Loucy (cell line): ENCODE data around the gene STAT5B.

Experiments
- H2AFZ ChIP-seq: fragments of 200-600 bp; sonication (generic); 2 replicates; pipeline ENCODE4 v1.6.0; 2016; ENCODE audit warnings: antibody characterized with exemption, mild to moderate bottlenecking, low read length, moderate library complexity
- H3F3A ChIP-seq: fragments of 200-600 bp; 2 replicates; pipeline ENCODE4 v1.6.0; 2016; ENCODE audit warnings: antibody characterized with exemption, low read depth, mild to moderate bottlenecking
- H3K27me3 ChIP-seq: fragments of 200-600 bp; sonication (generic); 2 replicates; pipeline ENCODE4 v1.6.1; 2014; ENCODE audit warnings: low read length, mild to moderate bottlenecking; ENCODE audit not compliant: insufficient read depth, poor library complexity, severe bottlenecking
- H3K36me3 ChIP-seq: fragments of 200-600 bp; sonication (generic); 2 replicates; pipeline ENCODE4 v1.6.1; 2016; ENCODE audit warnings: low read length; ENCODE audit not compliant: insufficient read depth
- H3K4me1 ChIP-seq: fragments of 200-600 bp; sonication (generic); 2 replicates; pipeline ENCODE4 v1.5.1; 2014; ENCODE audit warnings: low read length, mild to moderate bottlenecking; ENCODE audit not compliant: insufficient read depth, poor library complexity, severe bottlenecking
- H3K4me2 ChIP-seq: fragments of 200-600 bp; sonication (generic); 2 replicates; pipeline ENCODE4 v1.6.0; 2014; ENCODE audit warnings: antibody characterized with exemption, low read length, low read depth, mild to moderate bottlenecking; ENCODE audit not compliant: poor library complexity, severe bottlenecking
- H3K4me3 ChIP-seq: fragments of 200-600 bp; sonication (generic); 2 replicates; pipeline ENCODE4 v1.5.1; 2014; ENCODE audit warnings: low read length, mild to moderate bottlenecking, mixed read lengths; ENCODE audit not compliant: poor library complexity, severe bottlenecking
- H3K79me2 ChIP-seq: fragments of 200-600 bp; sonication (generic); 2 replicates; pipeline ENCODE4 v1.6.1; 2014; ENCODE audit warnings: low read length; ENCODE audit not compliant: insufficient read depth
- H3K9ac ChIP-seq: fragments of 200-600 bp; sonication (generic); 2 replicates; pipeline ENCODE4 v1.6.0; 2014; ENCODE audit warnings: mild to moderate bottlenecking, low read depth, low read length, moderate library complexity; ENCODE audit not compliant: poor library complexity, severe bottlenecking
- H3K9me2 ChIP-seq: fragments of 200-600 bp; sonication (generic); replicated peaks from 2 replicates; pipeline ENCODE4 v1.6.1; 2016; ENCODE audit warnings: low read depth, low read length, mixed read lengths
- H3K9me3 ChIP-seq: fragments of 200-600 bp; sonication (generic); 2 replicates; pipeline ENCODE4 v1.6.1; 2014; ENCODE audit warnings: mild to moderate bottlenecking, antibody characterized with exemption, low read length, low read depth; ENCODE audit not compliant: insufficient read depth
- H4K20me1 ChIP-seq: fragments of 200-600 bp; sonication (generic); 2 replicates; pipeline ENCODE4 v1.6.0; 2014; ENCODE audit warnings: antibody characterized with exemption, low read length, mild to moderate bottlenecking; ENCODE audit not compliant: insufficient read depth, poor library complexity, severe bottlenecking
- EZH2phosphoT487 ChIP-seq: fragments of 200-600 bp; IDR thresholded peaks from 2 replicates; pipeline ENCODE4 v1.6.1; 2018; ENCODE audit warnings: antibody characterized with exemption, mild to moderate bottlenecking, moderate library complexity, borderline replicate concordance
- TF ChIP-seq, protein P1 (sequence below): fragments of 200-600 bp; sonication (generic); conservative IDR thresholded peaks from 2 replicates; pipeline ENCODE4 v1.5.1; 2014; ENCODE audit warnings: mild to moderate bottlenecking, antibody characterized with exemption, low read length

The STAT5B gene

DNA sequence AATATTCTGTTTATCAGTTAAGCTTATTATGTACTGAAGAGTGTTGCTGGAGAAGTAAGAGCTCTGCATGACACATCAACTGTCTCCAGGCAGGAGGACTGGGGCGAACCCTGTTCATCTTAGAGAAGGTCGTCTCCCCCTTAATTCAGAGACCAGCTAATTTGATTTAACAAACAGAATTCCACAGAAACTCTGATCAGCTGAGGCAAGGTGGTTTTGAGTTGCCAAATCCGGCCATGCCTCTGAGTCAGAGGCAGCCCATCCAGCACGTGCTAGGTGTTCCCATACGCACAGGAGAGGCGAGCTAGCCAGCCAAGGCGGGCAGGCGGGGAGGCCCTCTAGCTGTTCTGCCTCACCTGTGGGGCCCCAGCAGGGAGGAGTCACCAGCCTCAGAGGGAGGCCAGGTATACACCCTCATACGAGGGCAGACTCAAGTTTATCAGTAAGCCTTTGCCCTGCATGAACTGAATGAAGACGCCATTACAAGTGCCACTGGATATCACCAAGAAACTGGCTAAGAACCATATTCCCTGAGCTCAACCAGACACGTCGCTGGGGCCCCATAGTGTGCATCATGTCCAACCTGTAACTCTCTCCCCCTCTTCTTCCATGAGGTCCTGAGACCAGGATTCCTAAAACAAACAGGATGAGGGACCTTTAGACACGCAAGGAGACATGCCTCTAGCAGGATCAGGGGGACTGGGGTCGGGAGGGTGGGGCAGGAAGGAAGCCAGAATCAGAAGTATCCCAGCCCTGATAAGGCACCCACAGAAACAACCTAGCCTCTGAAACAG is 37.8 kb upstream of the STAT5B start:
- Histone ChIP-seq H4K20me1 (no peaks in the 10 kb centered on the region), H3K4me3 (peak overlapping the region; percentile 73), H3K9ac (peak overlapping the region; percentile 95), H3F3A (peaks cover 43% of the 10 kb centered on the region), H3K4me2 (peak overlapping the region; percentile 97), H2AFZ (no peak overlapping the region), H3K27me3 (no peaks in the 10 kb centered on the region), H3K36me3 (peaks cover 40% of the 10 kb centered on the region), H3K4me1 (peaks cover 90% of the 10 kb centered on the region), H3K9me2 (no peaks in the 10 kb centered on the region), H3K79me2 (peaks cover 50% of the 10 kb centered on the region), H3K9me3 (no peaks in the 10 kb centered on the region)
- TF ChIP-seq EZH2phosphoT487 = no peak
- TF ChIP-seq, protein P1, sequence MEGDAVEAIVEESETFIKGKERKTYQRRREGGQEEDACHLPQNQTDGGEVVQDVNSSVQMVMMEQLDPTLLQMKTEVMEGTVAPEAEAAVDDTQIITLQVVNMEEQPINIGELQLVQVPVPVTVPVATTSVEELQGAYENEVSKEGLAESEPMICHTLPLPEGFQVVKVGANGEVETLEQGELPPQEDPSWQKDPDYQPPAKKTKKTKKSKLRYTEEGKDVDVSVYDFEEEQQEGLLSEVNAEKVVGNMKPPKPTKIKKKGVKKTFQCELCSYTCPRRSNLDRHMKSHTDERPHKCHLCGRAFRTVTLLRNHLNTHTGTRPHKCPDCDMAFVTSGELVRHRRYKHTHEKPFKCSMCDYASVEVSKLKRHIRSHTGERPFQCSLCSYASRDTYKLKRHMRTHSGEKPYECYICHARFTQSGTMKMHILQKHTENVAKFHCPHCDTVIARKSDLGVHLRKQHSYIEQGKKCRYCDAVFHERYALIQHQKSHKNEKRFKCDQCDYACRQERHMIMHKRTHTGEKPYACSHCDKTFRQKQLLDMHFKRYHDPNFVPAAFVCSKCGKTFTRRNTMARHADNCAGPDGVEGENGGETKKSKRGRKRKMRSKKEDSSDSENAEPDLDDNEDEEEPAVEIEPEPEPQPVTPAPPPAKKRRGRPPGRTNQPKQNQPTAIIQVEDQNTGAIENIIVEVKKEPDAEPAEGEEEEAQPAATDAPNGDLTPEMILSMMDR = no peak

DNA sequence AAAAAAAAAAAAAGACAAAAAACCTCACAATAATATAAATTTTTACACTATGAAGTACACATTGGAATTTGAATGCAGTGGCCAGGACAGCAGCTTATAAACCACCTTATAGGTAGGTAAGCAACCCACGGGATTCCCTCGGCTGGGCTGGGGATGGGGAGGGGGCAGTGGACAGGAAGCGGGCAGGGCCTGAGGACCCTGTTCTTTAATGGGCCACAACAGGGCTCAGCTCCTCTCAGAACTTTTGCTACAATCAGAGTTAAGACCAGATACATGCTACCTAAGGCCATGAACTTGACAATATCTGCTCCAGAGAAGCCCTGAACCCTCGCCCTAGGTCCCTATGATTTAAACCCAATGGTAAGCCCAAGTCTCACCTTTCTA is 37.2 kb upstream of the STAT5B start:
- Histone ChIP-seq H3K9me2 (no peaks in the 10 kb centered on the region), H3K9me3 (no peaks in the 10 kb centered on the region), H2AFZ (no peak overlapping the region), H3K4me3 (peak overlapping the region; percentile 73), H3K36me3 (peaks cover 46% of the 10 kb centered on the region), H3F3A (peaks cover 37% of the 10 kb centered on the region), H3K9ac (peak overlapping the region; percentile 95), H3K27me3 (no peaks in the 10 kb centered on the region), H3K4me1 (peaks cover 85% of the 10 kb centered on the region), H3K4me2 (peak overlapping the region; percentile 97), H4K20me1 (no peaks in the 10 kb centered on the region), H3K79me2 (peaks cover 47% of the 10 kb centered on the region)
- TF ChIP-seq, protein P1 = no peak
- no peak for TF ChIP-seq EZH2phosphoT487

DNA sequence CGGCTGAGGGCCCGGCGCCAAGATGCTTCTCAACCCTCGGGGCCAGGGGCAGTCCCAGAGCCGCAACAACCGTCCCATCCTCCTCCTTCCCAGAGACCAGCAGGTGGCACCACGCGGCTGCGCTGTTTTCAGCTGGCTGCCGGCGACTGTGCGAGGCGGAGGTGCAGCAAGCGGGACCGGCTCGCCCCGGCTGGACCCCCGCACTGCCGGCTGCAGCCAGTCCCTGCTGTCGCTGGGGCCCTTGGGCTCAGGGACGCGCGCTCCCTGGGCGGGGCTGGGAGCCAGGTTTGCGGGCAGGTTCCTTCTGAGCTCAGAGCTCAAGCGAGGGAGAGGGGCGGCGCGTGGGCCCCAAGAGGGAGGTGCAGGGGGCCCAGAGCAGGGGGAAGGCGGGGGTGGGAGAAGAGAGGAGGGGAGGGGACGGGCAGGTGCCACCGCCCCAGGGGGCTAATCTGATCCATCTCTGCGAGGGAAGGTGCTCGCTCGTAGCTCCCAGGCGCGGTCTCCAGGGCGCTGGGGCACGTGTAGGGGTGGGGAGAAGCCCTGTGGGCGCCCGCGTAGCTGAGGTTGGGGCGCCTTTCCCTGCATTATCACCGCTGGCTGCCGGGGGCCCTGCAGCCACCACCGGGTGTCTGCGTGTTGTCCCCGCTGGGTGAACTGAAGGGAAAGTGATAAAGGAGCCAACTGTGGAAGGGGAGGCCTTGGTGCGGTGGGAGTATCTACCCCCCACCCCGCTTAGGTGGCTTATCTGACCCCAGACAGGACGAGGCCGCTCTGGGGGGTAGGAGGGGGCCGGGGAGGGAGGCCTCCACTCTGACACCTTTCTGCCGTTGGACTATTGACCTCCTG is 36.3 kb upstream of the STAT5B start:
- Histone ChIP-seq H4K20me1 (no peaks in the 10 kb centered on the region), H3F3A (peaks cover 35% of the 10 kb centered on the region), H3K4me2 (peak overlapping the region; percentile 97), H3K9me3 (no peaks in the 10 kb centered on the region), H3K9ac (peak overlapping the region; percentile 95), H3K4me3 (peak overlapping the region; percentile 73), H3K79me2 (peaks cover 47% of the 10 kb centered on the region), H3K4me1 (peaks cover 76% of the 10 kb centered on the region), H2AFZ (no peak overlapping the region), H3K9me2 (no peaks in the 10 kb centered on the region), H3K36me3 (peaks cover 55% of the 10 kb centered on the region), H3K27me3 (no peaks in the 10 kb centered on the region)
- TF ChIP-seq EZH2phosphoT487 = no peak
- TF ChIP-seq, protein P1 = peak; percentile 65
